Neural cell (in vitro differentiated cells): Measurements from ENCODE around the gene SVEP1.

Experiments
- EP300 ChIP-seq: fragments of 450-650 bp; conservative IDR thresholded peaks from 2 replicates; pipeline ENCODE4 v1.6.1; 2014; ENCODE audit warnings: antibody characterized with exemption, mild to moderate bottlenecking, moderate library complexity; ENCODE audit not compliant: poor library complexity, severe bottlenecking
- EZH2 ChIP-seq: fragments of 200-600, 300-800 bp; shearing (Covaris generic), sonication (generic); IDR thresholded peaks from 2 replicates; pipeline ENCODE4 v1.6.1; 2014; ENCODE audit warnings: antibody characterized with exemption, low read length, borderline replicate concordance, mild to moderate bottlenecking; ENCODE audit not compliant: insufficient read depth, poor library complexity, severe bottlenecking
- MXI1 ChIP-seq: fragments of 450-650 bp; conservative IDR thresholded peaks from 2 replicates; pipeline ENCODE4 v1.6.1; 2014; ENCODE audit warnings: antibody characterized with exemption, mild to moderate bottlenecking; ENCODE audit not compliant: poor library complexity, severe bottlenecking
- POLR2AphosphoS5 ChIP-seq: IDR thresholded peaks from 2 replicates; pipeline ENCODE4 v1.6.1; 2012
- RAD21 ChIP-seq: fragments of 450-650 bp; conservative IDR thresholded peaks from 2 replicates; pipeline ENCODE4 v1.6.1; 2014; ENCODE audit warnings: antibody characterized with exemption, mild to moderate bottlenecking, moderate library complexity
- SMC3 ChIP-seq: fragments of 450-650 bp; conservative IDR thresholded peaks from 2 replicates; pipeline ENCODE4 v1.6.1; 2014; ENCODE audit warnings: antibody characterized with exemption, mild to moderate bottlenecking, moderate library complexity; ENCODE audit not compliant: poor library complexity
- TF ChIP-seq, protein P1 (sequence below): fragments of 450-650 bp; IDR thresholded peaks from 2 replicates; pipeline ENCODE4 v1.5.1; 2014; ENCODE audit warnings: antibody characterized with exemption, mild to moderate bottlenecking, moderate library complexity; ENCODE audit not compliant: poor library complexity, severe bottlenecking

DNA sequence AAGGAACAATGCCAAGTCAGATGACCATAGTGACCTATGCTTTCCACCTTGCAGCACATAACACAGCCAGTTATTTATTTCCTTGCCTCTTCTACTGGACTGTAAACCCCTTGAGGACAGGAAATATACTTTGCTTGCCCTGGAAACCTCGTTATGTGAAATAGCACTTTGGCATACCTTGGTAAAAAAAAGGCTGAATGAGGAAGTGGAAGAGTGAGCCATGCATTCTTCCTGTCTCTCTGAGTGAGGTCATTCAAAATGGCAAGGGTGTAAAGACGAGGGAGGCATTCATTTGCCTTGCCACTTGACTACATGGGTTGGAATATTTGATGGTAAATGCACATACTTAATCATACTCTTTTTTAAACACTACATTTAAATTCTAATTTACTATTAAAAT, 42.8 kb upstream of the SVEP1 start:
- no peak for TF ChIP-seq MXI1
- TF ChIP-seq, protein P1, sequence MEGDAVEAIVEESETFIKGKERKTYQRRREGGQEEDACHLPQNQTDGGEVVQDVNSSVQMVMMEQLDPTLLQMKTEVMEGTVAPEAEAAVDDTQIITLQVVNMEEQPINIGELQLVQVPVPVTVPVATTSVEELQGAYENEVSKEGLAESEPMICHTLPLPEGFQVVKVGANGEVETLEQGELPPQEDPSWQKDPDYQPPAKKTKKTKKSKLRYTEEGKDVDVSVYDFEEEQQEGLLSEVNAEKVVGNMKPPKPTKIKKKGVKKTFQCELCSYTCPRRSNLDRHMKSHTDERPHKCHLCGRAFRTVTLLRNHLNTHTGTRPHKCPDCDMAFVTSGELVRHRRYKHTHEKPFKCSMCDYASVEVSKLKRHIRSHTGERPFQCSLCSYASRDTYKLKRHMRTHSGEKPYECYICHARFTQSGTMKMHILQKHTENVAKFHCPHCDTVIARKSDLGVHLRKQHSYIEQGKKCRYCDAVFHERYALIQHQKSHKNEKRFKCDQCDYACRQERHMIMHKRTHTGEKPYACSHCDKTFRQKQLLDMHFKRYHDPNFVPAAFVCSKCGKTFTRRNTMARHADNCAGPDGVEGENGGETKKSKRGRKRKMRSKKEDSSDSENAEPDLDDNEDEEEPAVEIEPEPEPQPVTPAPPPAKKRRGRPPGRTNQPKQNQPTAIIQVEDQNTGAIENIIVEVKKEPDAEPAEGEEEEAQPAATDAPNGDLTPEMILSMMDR, result no peak
- no peak for TF ChIP-seq EZH2
- no peak for TF ChIP-seq EP300
- TF ChIP-seq POLR2AphosphoS5, result no peak
- no peak for TF ChIP-seq SMC3
- TF ChIP-seq RAD21, result no peak
